ENCODE measurements around the gene MCF2L.

GRCh38 chr13:113121183-113121927, 152.3 kb downstream of the MCF2L start:
- TF ChIP-seq CTCF (IDR thresholded peaks at IDR 0.05; ENCODE audit: insufficient read depth, low read length, poor library complexity, severe bottlenecking) (no peak), EZH2phosphoT487 (conservative IDR thresholded peaks at IDR 0.05; ENCODE audit: low read length) (no peak)
